IMR-90 (cell line): Measurements from ENCODE around the gene WEE1.

ENCODE experiments used
- CEBPB ChIP-seq: IDR thresholded peaks from 2 replicates; pipeline ENCODE4 v1.6.1; 2012; ENCODE audit warnings: low read depth, low read length, improper control_type of control experiment
- MAFK ChIP-seq: IDR thresholded peaks from 2 replicates; pipeline ENCODE4 v1.6.1; 2012; ENCODE audit warnings: low read depth, low read length, improper control_type of control experiment
- POLR2A ChIP-seq: IDR thresholded peaks from 2 replicates; pipeline ENCODE4 v1.6.1; 2012; ENCODE audit warnings: mild to moderate bottlenecking, low read depth, low read length
- TF ChIP-seq, protein P1 (sequence below): fragments of 150-350 bp; IDR thresholded peaks from 2 replicates; pipeline ENCODE4 v1.6.1; 2016; ENCODE audit warnings: low read depth, mild to moderate bottlenecking, low read length, moderate library complexity, borderline replicate concordance
- TF ChIP-seq, protein P2 (sequence below): fragments of 150-350 bp; IDR thresholded peaks from 2 replicates; pipeline ENCODE4 v1.6.1; 2017; ENCODE audit warnings: mild to moderate bottlenecking, antibody characterized with exemption, low read length, low read depth
- TF ChIP-seq, protein P3 (sequence below): conservative IDR thresholded peaks from 2 replicates; pipeline ENCODE4 v1.5.1; 2012; ENCODE audit warnings: mild to moderate bottlenecking, low read depth, low read length, improper control_type of control experiment

DNA sequence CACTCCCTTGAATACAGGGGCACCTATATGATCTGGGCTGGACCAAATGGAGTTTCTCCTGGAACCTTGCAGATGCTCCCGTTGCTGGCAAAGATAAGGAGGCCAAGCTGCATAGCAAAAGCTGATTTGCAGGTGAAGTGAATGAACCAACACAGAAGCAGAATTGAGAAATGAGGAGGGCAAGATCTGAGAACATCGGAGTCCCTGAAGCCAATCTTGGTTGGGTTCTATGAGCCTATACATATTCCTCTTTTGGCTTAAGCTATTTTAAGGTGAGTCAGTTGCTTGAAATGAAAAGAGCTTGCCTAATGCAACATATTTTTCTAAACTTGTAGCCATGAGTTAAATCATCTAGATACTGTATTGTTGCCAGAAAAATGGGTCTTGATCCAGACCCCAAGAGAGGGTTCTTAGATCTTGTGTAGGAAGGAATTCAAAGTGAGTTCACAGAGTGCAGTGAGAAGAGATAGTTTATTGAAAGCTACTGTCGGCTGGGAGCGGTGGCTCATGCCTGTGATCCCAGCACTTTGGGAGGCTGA is 23.5 kb downstream of the WEE1 start:
- TF ChIP-seq, protein P1, sequence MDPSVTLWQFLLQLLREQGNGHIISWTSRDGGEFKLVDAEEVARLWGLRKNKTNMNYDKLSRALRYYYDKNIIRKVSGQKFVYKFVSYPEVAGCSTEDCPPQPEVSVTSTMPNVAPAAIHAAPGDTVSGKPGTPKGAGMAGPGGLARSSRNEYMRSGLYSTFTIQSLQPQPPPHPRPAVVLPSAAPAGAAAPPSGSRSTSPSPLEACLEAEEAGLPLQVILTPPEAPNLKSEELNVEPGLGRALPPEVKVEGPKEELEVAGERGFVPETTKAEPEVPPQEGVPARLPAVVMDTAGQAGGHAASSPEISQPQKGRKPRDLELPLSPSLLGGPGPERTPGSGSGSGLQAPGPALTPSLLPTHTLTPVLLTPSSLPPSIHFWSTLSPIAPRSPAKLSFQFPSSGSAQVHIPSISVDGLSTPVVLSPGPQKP, result no peak
- TF ChIP-seq CEBPB (no peak), POLR2A (no peak), MAFK (no peak)
- TF ChIP-seq, protein P2, sequence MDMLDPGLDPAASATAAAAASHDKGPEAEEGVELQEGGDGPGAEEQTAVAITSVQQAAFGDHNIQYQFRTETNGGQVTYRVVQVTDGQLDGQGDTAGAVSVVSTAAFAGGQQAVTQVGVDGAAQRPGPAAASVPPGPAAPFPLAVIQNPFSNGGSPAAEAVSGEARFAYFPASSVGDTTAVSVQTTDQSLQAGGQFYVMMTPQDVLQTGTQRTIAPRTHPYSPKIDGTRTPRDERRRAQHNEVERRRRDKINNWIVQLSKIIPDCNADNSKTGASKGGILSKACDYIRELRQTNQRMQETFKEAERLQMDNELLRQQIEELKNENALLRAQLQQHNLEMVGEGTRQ, result no peak
- TF ChIP-seq, protein P3, sequence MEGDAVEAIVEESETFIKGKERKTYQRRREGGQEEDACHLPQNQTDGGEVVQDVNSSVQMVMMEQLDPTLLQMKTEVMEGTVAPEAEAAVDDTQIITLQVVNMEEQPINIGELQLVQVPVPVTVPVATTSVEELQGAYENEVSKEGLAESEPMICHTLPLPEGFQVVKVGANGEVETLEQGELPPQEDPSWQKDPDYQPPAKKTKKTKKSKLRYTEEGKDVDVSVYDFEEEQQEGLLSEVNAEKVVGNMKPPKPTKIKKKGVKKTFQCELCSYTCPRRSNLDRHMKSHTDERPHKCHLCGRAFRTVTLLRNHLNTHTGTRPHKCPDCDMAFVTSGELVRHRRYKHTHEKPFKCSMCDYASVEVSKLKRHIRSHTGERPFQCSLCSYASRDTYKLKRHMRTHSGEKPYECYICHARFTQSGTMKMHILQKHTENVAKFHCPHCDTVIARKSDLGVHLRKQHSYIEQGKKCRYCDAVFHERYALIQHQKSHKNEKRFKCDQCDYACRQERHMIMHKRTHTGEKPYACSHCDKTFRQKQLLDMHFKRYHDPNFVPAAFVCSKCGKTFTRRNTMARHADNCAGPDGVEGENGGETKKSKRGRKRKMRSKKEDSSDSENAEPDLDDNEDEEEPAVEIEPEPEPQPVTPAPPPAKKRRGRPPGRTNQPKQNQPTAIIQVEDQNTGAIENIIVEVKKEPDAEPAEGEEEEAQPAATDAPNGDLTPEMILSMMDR, result no peak
